HG02885 (cell line): Measurements from ENCODE around the gene SLC16A12.
"Not testable (repeated sequence)": the region's sequence is repeated elsewhere in the genome, so short reads cannot be mapped to it uniquely, and the experiment has no call there.

ENCODE experiments used
- ATAC-seq: cut with Tn5 transposase; IDR thresholded peaks from one replicate; pipeline ENCODE4 v1.9.1; 2021; ENCODE audit warnings: mild to moderate bottlenecking; ENCODE audit not compliant: unreplicated experiment, poor library complexity

SLC16A12 gene

DNA sequence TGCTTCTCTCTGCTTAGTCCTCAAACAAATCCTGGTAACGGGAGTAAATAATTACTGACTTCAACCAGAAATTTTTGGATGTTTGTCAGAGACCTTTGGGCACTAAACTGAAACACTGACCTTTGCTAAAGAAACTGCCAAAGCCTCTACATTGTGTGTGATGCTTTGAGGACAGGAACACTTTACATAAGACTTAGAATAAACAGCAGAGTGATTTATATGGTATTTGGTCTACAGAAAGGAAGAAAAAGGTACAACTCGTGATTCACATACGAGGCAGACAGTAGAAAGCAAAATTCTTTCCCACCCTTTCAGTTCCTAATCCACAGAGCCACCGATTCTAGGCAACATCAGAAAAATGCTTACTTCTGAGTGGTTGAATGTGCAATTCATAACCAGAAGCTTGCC, 59.8 kb downstream of the SLC16A12 start:
- ATAC-seq, result no peak

DNA sequence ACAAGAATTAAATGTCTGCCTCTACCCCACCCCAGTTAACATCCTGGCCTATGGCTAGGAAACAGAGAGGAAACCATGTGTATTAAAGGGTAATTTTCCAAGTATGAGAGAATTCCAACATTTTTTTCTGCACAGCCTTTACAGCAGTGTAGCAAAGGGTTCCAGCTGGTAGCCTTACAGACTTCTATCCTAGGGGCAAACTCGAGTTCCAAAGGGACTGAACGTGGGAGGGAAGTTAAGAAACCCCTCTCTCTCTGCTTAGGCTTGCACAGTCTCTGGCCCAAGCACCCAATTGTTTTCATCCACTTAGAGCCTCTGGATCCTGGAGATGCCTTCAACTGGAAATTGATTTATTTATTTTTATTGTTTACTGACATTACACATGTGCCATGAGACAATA, 60.3 kb downstream of the SLC16A12 start:
- ATAC-seq, result no peak

DNA sequence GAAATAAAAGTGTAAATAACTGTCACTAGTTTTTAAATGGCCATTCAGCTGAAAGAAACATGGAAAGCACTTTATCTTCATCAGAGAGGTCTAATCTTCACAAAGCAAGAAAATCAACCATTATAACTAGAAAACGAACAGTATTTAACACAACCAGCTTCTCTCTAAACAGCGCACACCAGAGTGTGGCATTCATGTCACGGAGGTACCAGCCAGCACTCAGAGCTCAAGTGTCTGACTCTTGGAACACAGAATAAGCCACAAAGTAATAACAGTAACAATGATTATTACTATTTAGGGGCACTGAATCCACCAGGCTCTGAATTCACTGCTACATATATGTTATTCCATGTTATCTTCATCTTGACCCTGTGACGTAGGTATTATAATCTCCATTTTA, 60.9 kb downstream of the SLC16A12 start:
- ATAC-seq, result no peak

DNA sequence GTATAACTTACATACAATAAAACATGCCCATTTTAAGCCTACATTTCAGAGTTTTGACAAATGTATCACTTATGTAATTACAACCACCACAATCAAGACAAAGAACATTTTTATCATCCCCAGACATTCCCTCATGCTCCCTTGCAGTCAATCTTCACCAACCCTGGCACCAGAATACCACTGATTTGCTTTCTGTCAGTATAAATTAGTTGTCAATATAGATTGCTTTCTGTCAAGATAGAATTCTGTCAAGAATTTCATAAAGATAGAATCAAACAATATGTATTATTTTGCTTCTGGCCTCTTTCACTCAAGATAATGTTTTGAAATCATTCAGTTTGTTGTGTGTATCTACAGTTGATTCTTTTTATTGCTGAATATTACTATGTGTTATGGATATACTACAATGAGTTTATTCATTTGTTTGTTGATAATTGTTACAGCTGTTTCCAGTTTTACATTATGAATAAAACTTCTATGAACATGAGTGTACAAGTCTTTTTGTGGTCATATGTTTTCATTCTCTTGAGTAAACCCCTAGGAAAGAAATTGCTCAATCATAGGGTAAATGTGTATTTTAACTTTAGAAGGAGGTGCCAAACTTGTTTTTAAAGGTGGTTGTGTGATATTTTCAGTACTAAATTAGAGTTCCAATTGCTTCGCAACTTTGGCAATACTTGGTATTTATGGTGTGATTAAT, 64.1 kb downstream of the SLC16A12 start:
- no peak for ATAC-seq

DNA sequence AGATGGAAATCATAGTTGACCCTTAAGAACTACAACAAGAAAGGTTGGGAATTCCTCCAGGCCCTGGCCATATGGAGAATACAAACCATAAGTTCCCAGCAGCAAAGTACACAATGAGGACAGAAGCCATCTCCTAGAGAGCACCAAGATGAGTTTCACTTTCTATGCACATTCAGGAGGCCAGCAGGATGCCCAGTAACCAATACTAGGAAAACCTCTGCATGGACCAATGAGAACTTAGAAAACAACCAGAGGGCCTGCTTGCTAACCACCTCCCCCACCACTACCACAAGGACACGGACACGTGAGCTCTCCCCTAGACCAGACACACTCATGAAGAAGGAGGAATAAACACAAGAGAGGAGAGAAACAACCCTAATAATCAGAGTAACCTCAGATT, 64.8 kb downstream of the SLC16A12 start:
- ATAC-seq, result no peak

DNA sequence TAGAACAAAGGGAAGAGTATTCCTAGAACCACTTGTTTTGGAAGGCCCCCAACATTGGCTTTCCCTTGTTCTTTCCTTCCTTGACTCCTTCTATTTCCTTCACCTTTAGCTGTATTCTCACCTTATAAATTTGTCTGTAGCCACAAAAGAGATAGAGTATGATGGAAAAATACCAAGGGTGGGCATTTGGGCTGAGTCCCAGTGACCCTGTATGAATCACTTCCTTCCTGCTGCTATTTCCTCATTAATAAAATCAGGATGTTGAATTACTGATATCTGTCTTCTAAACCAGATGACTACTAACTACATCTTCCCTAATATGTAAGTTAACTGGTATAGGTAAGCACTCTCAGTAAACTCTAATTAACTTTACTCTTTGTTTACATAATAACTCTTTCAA, 65.9 kb downstream of the SLC16A12 start:
- ATAC-seq, result no peak

DNA sequence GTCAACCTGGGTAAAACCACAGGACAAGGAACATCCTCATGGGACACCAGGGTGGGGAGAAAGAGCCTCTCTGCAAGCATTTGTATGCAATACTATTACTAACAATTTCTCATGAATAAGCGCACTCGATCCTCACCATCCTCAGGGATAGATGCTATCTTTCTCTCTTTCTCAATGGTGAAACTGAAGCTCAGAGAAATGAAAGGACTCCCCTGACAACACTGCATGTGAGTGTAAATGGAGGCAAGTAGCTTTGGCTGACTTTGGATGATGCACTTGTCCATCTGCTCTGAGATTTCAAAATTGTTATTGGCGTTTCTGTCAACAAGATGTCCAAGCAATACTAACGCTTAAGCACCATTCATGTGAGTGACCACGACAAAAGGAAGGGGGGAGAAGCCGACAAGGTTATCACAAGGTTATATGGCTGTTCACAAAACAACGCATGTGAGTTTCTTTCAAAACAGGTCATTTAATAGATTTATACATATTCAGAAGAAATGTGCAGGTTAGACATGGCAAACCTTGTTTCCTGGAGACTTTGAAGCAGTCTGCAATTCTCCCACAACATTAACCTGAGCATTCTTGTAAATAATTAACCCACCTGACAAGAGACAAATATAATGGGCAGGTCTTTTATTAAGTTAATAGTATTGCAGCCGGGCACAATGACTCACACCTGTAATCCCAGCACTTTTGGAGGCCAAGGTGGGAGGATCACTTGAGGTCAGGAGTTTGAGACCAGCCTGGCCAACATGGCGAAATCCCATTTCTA, 67.0 kb downstream of the SLC16A12 start:
- ATAC-seq, result no peak

- ATAC-seq, result no peak
Observed at GRCh38 chr10:89466599-89467035, 68.8 kb downstream of the SLC16A12 start.

- no peak for ATAC-seq
Observed at GRCh38 chr10:89465196-89465595, 70.2 kb downstream of the SLC16A12 start.

- no peak for ATAC-seq
Observed at GRCh38 chr10:89463846-89464537, 71.4 kb downstream of the SLC16A12 start.

- no peak for ATAC-seq
Observed at GRCh38 chr10:89458784-89459183, 76.6 kb downstream of the SLC16A12 start.

- no peak for ATAC-seq
Observed at GRCh38 chr10:89458291-89458690, 77.1 kb downstream of the SLC16A12 start.

DNA sequence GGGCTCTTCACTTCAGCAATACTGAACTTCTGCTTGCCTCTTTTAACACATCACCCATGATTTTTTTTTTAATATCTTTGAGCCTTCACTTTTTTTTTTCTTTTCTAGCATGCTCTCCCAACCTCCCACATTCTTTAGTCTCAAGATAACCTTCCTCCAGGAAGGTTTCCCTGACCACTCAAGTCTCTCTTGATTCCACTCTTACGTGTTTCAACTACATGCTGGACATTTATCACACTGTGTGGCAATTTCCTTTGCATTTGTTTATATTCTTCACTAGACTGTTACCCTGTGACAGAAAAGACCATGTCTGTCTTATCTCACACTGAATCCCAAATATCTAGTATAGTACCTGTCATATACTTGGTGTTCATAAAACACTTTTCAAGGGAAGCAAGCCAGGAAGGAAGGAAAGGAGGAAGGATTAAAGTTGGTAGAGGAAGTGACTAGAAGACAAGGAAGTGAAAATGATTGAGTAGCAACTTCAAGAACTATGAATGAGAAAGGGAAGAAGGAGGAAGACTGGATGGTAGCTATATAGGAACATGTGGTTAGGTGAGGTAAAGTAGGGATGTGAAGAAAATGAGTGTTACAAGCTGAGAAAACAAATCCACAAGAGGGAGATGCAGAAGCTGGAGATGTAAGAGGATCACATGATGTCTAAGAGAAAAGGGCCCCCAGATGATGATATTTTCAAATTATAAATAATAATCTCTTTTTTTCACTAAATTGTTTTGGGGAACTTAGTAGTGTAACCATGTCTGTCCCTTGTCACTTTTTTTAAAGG, 80.6 kb downstream of the SLC16A12 start:
- no peak for ATAC-seq

- no peak for ATAC-seq
Observed at GRCh38 chr10:89452193-89452592, 83.2 kb downstream of the SLC16A12 start.

DNA sequence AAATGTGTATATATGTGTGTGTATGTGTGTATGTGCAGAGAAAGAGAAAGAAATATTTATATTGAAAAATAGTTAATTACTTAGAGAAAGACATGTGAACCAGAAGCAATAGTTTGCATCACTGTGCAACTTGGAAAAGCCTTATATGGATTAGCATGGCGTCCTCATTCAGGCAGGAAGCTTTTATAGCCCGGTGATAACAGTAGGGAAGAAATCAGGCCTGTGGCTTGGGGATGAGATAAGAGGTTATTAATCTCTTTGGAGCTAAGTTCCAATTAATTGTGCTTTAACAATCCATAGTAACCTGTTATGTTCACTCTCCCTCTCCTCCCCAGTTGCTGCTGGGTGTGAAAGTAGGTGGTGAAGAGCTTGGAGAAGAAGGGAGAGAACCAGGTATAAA, 84.5 kb downstream of the SLC16A12 start:
- no peak for ATAC-seq

- not testable (repeated sequence) for ATAC-seq
Observed at GRCh38 chr10:89444819-89445218, 90.6 kb downstream of the SLC16A12 start.

DNA sequence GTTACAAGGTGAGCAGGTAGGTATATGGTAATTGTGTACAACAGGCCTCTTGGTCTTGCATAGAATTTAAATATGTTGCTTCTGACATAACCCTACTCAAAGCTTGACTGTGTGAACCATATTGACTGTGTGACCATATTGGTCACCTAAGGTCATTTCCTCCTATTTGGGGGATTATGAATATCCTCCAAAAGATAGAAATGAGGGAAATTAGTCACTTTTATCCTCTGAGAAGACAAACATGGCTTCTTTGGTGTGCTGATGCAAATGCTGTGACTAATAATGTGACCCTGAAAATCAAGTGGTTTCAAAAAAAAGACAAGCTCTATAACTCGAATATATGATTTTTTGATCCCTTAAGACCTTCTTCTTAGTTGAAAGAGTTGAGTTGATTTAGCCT, 93.1 kb downstream of the SLC16A12 start:
- no peak for ATAC-seq

DNA sequence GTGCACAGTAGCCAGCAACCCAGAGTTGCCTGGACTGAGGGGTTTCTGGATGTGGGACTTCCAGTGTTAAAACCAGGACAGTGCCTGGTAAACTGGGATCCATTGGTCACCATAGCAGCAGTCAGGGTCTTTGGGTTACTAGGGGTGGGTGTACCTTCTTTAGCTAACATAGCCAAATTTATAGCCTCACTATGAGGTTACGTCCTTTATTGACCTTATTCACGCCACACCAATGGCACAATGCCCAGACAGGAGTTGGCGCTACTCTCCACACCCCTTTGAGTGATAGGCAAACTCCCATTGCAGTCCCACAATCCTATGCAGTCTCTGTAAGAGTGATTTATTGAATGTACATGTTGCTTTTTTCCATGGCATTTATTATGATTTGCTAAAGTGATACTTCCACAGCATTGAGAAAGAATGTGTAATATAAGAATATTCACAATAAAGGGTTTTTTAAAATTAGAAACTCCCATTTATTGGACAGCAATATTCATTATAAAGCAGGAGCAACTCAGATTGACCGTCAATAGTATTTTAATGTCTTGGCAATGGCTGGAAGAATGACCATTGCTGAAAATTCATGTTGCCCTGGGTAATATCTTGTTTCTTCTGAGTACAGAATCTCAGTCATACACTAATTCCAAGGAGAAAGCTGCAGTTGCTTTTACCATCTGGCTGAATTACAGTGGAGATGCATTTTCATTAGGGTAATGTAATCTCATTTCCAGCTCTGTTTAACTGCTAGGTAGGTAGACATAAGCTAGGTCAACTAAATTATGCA, 95.0 kb downstream of the SLC16A12 start:
- ATAC-seq, result no peak

- ATAC-seq, result no peak
Observed at GRCh38 chr10:89438525-89438924, 96.9 kb downstream of the SLC16A12 start.

- ATAC-seq, result no peak
Observed at GRCh38 chr10:89431977-89432376, 103.4 kb downstream of the SLC16A12 start.
